Transverse colon (tissue), 4 donors: Measurements from ENCODE around the gene KLHL13. TPM values are rescaled to one million over a fixed set of nuclear protein-coding genes. Genes with fewer than 3 reads are reported as not detected.
"Not testable (repeated sequence)": the region's sequence is repeated elsewhere in the genome, so short reads cannot be mapped to it uniquely, and the experiment has no call there.

Experiments
- DNase-seq: peaks from one replicate; pipeline ENCODE4 v3.0.0-alpha.2; 2019
- H3K27ac ChIP-seq, 4 donors: fragments of 200-600 bp; sonication (generic); 2 replicates each; pipeline ENCODE4 v1.5.1; 2016 to 2018; ENCODE audit warnings: inconsistent platforms in 4 of 4
- H3K27me3 ChIP-seq: fragments of 200-600 bp; sonication (generic); 2 replicates; pipeline ENCODE4 v1.5.1; 2017; ENCODE audit warnings: inconsistent platforms
- H3K36me3 ChIP-seq, 4 donors: fragments of 200-600 bp; sonication (generic); 2 replicates each; pipeline ENCODE4 v1.5.1; 2017 to 2019; ENCODE audit warnings: inconsistent platforms in 4 of 4
- H3K4me1 ChIP-seq, 4 donors: fragments of 200-600 bp; sonication (generic); 2 replicates each; pipeline ENCODE4 v1.5.1; 2017 to 2020; ENCODE audit warnings: inconsistent platforms in 4 of 4
- H3K4me3 ChIP-seq, 4 donors: fragments of 200-600 bp; sonication (generic); 1 replicate in 1 of 4; 2 replicates in 3 of 4; pipeline versions ENCODE4 v1.5.1 to v1.6.1; 2017 to 2019; ENCODE audit warnings: inconsistent platforms in 4 of 4
- H3K9me3 ChIP-seq, 2 donors: fragments of 200-600 bp; sonication (generic); 2 replicates each; pipeline ENCODE4 v1.5.1; 2017 to 2019; ENCODE audit warnings: inconsistent platforms in 2 of 2
- CTCF ChIP-seq, 5 experiments: fragments of 200-600 bp in 3 of 5; fragments of 450-650 bp in 2 of 5; sonication (generic) in 3 of 5; IDR thresholded peaks; 1 replicate in 2 of 5; 2 replicates in 3 of 5; pipeline ENCODE4 v1.5.1; 2016 to 2017; ENCODE audit warnings: antibody characterized with exemption in 5 of 5, inconsistent platforms in 3 of 5, mild to moderate bottlenecking in 2 of 5, moderate library complexity in 1 of 5
- EP300 ChIP-seq: sonication (generic); formaldehyde crosslinking; IDR thresholded peaks from one replicate; pipeline ENCODE4 v1.6.1; 2017; ENCODE audit warnings: antibody characterized with exemption, low read depth
- POLR2A ChIP-seq: fragments of 450-650 bp; IDR thresholded peaks from one replicate; pipeline ENCODE4 v1.6.1; 2016; ENCODE audit warnings: antibody characterized with exemption, mild to moderate bottlenecking, moderate library complexity
- POLR2AphosphoS5 ChIP-seq, 3 donors: sonication (generic); formaldehyde crosslinking; IDR thresholded peaks; one replicate each; pipeline ENCODE4 v1.6.1; 2016; ENCODE audit warnings: antibody characterized with exemption in 3 of 3
- WGBS, 2 donors: methylation state at CpG; one replicate each; pipeline ENCODE4 v1.1.5; 2018; ENCODE audit warnings: low coverage in 1 of 2; 5-methylcytosine and 5-hydroxymethylcytosine counted together
- in situ Hi-C, 4 donors: fragments of 200-750 bp; cut with MboI; loops; one replicate each; pipeline versions ENCODE4 v1.15.0 to v1.15.1; 2017; ENCODE audit warnings: low sequenced_read_pairs in 3 of 4, low pct_ligation_motif_present in 1 of 4, low pct_unique_long_range_greater_than_20kb in 1 of 4
- intact Hi-C: fragments of 100-400 bp; cut with DNase I; formaldehyde crosslinking; loops from one replicate; pipeline ENCODE4 v1.15.1; 2023; ENCODE audit warnings: low total_unique reads
- total RNA-seq, 4 donors: library from RNA; depleted of rRNA; stranded (reverse); fragments of >200 nt; gene quantifications; one replicate each; pipeline ENCODE4 v1.1.0, GENCODE V29; 2016

Gene KLHL13
- total RNA-seq, 4 donors from 2014 or later, result 0.20 to 7.1 (median 2.7) TPM

- in situ Hi-C loops (no loop called here), intact Hi-C loops (no loop called here)
- Histone ChIP-seq H3K27me3 (no peaks in the 10 kb centered on the region), H3K27ac (no peak overlapping the region), H3K36me3 (no peaks in the 10 kb centered on the region), H3K9me3 (no peaks in the 10 kb centered on the region), H3K4me1 (peaks cover 0 to 4% (median 0%) of the 10 kb centered on the region in 4 donors), H3K4me3 (no peak overlapping the region)
- TF ChIP-seq POLR2A (no peak), EP300 (no peak), POLR2AphosphoS5 (IDR thresholded peaks at IDR 0.05) (no peak), CTCF (IDR thresholded peaks at IDR 0.05) (no peak)
- no peak for DNase-seq
- 100% methylated on average over 1 of the region's 1 CpG; no CpG with 5 or more reads in 1 of the 2 donors for WGBS, 2 donors
Observed at GRCh38 chrX:118153270-118153669, 36.7 kb upstream of the KLHL13 start.

- 51 to 67% methylated on average over 1 to 2 of the region's 2 CpGs for WGBS, 2 donors
- Histone ChIP-seq H3K9me3 (no peaks in the 10 kb centered on the region), H3K27me3 (no peaks in the 10 kb centered on the region), H3K4me3 (no peak overlapping the region), H3K27ac (no peak overlapping the region), H3K36me3 (no peaks in the 10 kb centered on the region), H3K4me1 (peaks cover 0 to 4% (median 0%) of the 10 kb centered on the region in 4 donors)
- DNase-seq, result no peak
- intact Hi-C loops, result no loop called here
- TF ChIP-seq CTCF (IDR thresholded peaks at IDR 0.05) (no peak), EP300 (no peak), POLR2A (no peak), POLR2AphosphoS5 (IDR thresholded peaks at IDR 0.05) (no peak)
- in situ Hi-C loops, result no loop called here
Observed at GRCh38 chrX:118152721-118153120, 36.1 kb upstream of the KLHL13 start.

- 84% methylated on average over 1 of the region's 1 CpG; no CpG with 5 or more reads in 1 of the 2 donors for WGBS, 2 donors
- no peak for TF ChIP-seq POLR2A
- no peak for TF ChIP-seq POLR2AphosphoS5 (IDR thresholded peaks at IDR 0.05)
- TF ChIP-seq EP300, result no peak
- TF ChIP-seq CTCF (IDR thresholded peaks at IDR 0.05), result no peak
- intact Hi-C loops (no loop called here), in situ Hi-C loops (no loop called here)
- Histone ChIP-seq H3K4me3 (no peak overlapping the region), H3K27me3 (no peaks in the 10 kb centered on the region), H3K27ac (no peak overlapping the region), H3K4me1 (no peaks in the 10 kb centered on the region), H3K36me3 (no peaks in the 10 kb centered on the region), H3K9me3 (no peaks in the 10 kb centered on the region)
- DNase-seq, result no peak
Observed at GRCh38 chrX:118148737-118149136, 32.1 kb upstream of the KLHL13 start.

- intact Hi-C loops, H3K9me3 ChIP-seq, H3K36me3 ChIP-seq, H3K4me3 ChIP-seq, in situ Hi-C loops, H3K4me1 ChIP-seq, H3K27ac ChIP-seq, H3K27me3 ChIP-seq, DNase-seq: not testable (repeated sequence)
- 96% methylated on average over 3 of the region's 3 CpGs; no CpG with 5 or more reads in 1 of the 2 donors for WGBS, 2 donors
Observed at GRCh38 chrX:118147771-118148170, 31.2 kb upstream of the KLHL13 start.

GRCh38 chrX:118143578-118143977 is 27.0 kb upstream of the KLHL13 start:
- no peak for DNase-seq
- in situ Hi-C loops (no loop called here), intact Hi-C loops (no loop called here)
- H3K4me1 ChIP-seq, result no peaks in the 10 kb centered on the region
- WGBS, 2 donors, result 69% methylated on average over 3 of the region's 3 CpGs; no CpG with 5 or more reads in 1 of the 2 donors
- no peaks in the 10 kb centered on the region for H3K27me3 ChIP-seq
- H3K4me3 ChIP-seq, result no peak overlapping the region
- H3K36me3 ChIP-seq, result no peaks in the 10 kb centered on the region
- H3K27ac ChIP-seq, result no peak overlapping the region
- H3K9me3 ChIP-seq, result no peaks in the 10 kb centered on the region
- TF ChIP-seq EP300 (no peak), POLR2A (no peak), CTCF (IDR thresholded peaks at IDR 0.05) (no peak)
